ENCODE measurements around the gene SLC6A17. TPM values are rescaled to one million over a fixed set of nuclear protein-coding genes. Genes with fewer than 3 reads are reported as not detected.

Gene SLC6A17
- total RNA-seq, 1 donor from 2014 or later: 0.35 TPM

- DNase-seq (ENCODE audit: low spot score): no peak
Measured at GRCh38 chr1:110135246-110135645, 15.0 kb upstream of the SLC6A17 start.

DNA sequence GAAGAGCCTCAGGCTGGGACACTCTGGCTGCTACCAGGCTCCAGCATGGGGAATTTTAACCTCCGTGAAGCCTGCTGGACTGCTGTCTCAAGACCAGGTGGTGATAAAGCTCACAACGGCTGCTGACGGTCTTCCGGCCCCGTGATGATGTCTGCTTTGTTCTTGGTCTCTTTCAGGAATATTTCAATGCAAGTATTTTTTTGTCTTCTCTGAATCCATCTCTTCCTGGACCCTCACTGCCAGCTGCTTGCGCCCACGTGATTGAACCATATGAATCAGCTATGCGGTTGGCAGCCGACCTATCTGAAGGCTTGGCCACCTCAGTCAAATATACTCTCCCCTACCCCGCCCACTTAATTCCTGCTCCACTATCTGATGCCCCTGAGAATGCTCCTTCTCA lies 14.6 kb upstream of the SLC6A17 start:
- no peak for DNase-seq (ENCODE audit: low spot score)

- no peak for DNase-seq (ENCODE audit: low spot score)
Measured at GRCh38 chr1:110136911-110137310, 13.4 kb upstream of the SLC6A17 start.

DNA sequence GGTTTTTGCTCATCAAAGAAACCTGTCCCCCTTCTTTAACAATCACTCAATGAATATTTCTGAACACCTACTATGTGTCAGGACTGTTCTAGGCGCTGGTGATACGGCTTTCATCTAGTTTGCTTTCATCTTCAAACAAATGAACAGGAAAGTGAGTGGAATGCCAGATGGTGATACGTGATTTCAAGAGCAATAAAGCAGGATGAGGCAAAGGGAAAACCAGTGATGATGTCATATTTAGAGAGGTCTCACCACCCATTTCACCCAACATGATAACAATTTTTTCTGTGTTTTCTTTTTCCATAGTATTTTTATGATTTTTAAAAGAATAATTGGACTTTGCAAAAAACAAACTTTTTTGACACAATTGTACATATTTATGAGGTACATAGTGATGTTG lies 11.3 kb upstream of the SLC6A17 start:
- no peak for DNase-seq (ENCODE audit: low spot score)

DNA sequence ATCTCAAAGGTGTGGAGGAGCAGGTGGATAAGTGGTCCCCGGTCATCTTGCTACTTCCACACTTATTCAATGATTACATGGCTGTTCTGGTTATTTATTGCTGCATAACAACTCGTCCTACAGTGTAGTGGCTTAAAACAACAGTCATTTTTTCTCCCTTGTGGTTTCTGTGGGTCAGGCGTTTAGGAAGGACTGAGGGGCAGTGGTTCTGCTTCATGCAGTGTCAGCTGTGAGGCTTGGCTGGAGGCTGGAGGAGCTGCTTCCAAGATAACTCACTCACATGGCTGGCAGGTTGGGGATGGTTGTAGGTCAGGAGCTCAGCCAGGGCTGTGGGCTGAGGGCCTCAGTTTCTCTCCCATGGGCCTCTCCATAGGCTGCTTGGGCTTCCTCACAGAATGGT lies 5.9 kb upstream of the SLC6A17 start:
- no peak for DNase-seq (ENCODE audit: low spot score)

DNA sequence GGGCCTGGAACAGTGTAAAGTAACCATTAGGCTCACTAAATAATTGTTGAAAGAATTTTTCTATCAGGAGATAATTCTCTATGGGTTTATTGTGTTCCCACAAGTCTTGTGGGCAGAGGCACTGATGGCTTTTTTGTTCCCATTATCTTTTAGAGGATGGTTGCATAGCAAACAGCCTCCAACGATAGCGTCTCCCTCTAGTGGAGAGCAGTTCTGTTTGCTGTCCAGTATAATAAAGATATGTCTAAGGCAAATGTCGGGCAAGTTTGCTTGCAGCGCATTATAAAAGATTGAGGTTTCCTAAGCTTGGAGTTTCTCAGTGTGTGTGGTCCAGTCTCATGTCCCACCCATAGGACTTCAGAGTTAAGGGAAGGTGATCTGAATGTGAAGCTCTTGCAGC lies 1.3 kb upstream of the SLC6A17 start:
- no peak for DNase-seq (ENCODE audit: low spot score)

DNA sequence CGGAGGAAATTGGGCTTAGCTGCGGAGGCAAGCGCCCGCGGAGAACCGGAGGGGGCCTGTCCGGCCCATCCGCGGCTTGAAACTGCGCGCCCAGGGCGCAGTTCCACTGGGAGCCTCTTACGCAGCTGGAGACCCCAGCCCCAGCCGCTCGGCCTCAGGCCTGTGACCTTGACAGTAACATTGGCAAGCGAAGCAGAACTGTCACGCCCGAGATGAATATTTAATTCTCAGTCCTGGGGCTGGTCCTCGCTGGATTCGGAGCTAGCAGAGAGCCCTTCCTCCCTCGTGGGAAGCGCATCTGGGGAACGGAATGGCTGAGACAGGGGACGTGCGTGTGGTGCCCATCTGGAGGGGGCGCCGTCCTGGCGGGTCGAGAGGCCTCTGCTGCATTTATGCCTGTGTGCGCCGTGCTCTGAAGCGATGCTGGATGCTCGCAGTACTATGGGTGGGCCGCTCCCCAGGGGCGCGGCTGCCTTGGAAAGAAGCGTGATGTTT lies 928 bp downstream of the SLC6A17 start:
- DNase-seq (ENCODE audit: low spot score): no peak

DNA sequence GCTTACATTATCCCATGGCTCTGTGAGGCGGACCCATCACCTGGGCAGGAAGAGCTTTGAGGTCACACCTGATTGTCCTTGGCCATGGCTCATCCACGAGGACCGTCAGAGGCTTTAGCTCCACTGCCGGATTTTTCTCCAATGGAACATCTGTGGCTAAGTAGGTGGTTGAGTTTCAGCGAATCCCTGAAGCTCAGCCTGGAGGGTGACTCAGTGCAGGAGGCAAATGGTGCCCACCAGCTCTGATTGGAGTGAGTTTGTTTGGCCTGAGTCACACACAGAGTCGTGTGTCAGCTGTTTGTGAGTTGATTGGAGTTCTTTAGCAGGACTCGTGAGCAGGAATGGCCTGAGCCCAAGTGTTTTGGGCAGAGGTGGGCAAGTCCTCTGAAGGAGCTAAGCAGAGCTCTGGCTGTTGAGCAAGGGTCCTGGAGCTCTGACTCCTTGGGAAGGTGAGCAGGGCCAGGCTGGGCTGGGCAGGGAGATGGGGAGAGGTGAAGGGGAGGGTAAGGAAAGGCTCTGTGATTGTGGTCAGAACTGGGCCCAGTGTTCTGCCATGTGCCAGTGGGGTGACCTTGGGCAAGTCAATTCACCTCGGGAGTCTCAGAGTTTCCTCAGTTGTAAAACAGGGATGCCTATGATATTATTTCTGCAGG lies 2.0 kb downstream of the SLC6A17 start:
- DNase-seq (ENCODE audit: low spot score): no peak

DNA sequence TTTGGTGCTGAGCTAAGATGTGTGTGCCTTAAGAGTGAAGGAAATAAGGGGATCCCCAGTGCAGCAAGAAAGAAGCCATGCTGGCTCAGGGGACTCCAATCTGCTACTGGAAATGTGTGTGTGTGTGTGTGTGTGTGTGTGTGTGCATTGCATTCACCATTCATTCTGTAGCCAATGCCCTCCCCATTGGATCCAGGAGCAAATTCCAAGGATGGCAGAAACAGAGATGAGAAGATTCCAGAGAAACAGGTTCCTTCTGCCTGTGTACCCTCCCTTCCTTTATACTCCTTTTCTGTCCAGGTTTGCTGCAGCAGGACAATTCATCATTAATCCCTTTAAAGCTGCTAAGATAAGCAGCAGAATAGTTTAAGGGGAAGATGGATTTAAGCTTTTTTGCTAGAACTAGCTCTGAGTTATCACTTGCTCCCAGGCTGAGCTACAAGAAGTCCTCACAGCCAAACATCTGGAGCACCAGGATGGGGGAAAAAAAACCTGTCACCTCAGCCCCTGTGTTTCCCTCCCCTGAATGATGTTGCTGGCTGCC lies 3.2 kb downstream of the SLC6A17 start:
- DNase-seq (ENCODE audit: low spot score): no peak

GRCh38 chr1:110155878-110156522 lies 5.7 kb downstream of the SLC6A17 start:
- peak; percentile 72 for DNase-seq (ENCODE audit: low spot score)

- DNase-seq (ENCODE audit: low spot score): no peak
Measured at GRCh38 chr1:110158261-110158660, 8.0 kb downstream of the SLC6A17 start.

- no peak for DNase-seq (ENCODE audit: low spot score)
Measured at GRCh38 chr1:110159168-110159567, 8.9 kb downstream of the SLC6A17 start.

DNA sequence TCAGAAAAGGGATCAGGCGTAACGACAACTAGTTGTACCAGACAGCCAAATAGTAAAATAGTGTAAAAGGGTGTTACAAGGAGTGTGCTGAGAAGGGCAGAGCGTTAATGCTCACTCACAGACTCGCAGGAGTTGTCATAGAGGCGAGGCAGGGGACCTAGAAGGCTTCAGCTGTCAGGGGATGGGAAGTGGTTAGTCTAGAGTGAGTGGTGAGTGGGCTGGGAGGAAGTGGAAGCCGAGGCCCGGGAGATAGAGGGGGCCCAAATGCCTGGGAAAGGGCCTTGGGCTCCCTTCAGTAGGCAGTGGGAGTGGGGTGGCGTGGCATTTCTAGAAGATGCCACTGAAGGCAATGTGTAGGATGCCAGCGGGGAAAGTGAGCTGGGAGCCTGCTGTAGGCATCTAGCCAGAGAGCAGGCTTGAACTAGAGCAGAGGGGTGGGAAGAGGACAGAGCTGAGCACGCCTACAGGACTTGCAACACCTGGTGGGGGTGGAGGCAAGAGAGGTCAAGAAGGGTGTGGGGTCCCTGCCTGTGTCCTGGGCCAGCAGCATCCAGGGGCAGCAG lies 10.3 kb downstream of the SLC6A17 start:
- DNase-seq (ENCODE audit: low spot score): no peak

- no peak for DNase-seq (ENCODE audit: low spot score)
Measured at GRCh38 chr1:110161165-110161564, 10.9 kb downstream of the SLC6A17 start.

DNA sequence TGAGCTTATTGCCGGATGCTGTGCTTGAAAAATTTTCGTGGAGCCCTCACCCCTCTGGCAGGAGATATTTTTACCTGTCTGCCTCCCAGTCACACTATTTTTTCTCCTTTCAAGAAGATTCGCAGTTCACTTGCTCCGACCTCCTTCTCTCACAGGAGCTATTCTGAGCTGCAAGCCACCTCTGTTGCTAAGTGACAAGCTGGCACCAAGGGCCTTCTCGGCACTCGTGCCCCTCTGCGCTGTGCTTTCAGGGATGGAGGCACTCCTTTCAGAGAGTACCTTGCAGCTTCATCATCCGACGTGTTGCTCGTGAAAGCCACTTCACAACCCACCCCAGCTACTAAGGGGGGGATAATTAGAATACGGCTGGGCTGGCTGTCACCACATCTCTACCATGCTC lies 11.6 kb downstream of the SLC6A17 start:
- DNase-seq (ENCODE audit: low spot score): no peak

GRCh38 chr1:110163591-110163990 lies 13.3 kb downstream of the SLC6A17 start:
- DNase-seq (ENCODE audit: low spot score): no peak

GRCh38 chr1:110164725-110165350 lies 14.5 kb downstream of the SLC6A17 start:
- no peak for DNase-seq (ENCODE audit: low spot score)

DNA sequence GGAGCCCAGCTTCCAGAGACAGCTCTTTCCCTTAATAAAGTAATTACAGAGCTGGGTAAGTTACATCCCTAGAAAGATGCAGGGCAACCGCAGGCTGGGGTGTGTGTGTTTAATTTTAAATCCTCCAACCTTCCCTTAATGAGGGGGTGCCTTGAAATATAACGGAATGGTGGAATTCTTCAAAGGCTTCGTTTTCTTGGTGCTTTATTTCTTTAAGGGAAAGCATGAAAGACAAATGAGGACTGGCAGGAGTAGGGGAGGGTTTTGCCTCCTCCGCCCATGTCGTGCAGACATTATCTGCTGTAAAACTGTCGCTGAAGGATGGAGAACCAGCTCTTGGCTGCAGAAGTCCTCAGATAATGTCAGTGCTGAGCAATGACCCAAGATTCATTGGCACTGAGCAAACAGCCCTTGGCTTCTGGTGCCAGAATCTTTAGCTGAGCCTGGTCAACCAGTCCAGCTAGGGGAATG lies 15.5 kb downstream of the SLC6A17 start:
- no peak for DNase-seq (ENCODE audit: low spot score)

- no peak for DNase-seq (ENCODE audit: low spot score)
Measured at GRCh38 chr1:110166861-110167260, 16.6 kb downstream of the SLC6A17 start.

- no peak for DNase-seq (ENCODE audit: low spot score)
Measured at GRCh38 chr1:110170766-110171733, 20.8 kb downstream of the SLC6A17 start.

GRCh38 chr1:110172001-110172400 lies 21.7 kb downstream of the SLC6A17 start:
- no peak for DNase-seq (ENCODE audit: low spot score)
